Spleen (tissue), 11 donors: ENCODE measurements around the gene NOXO1. TPM values are rescaled to one million over a fixed set of nuclear protein-coding genes. Genes with fewer than 3 reads are reported as not detected.

Experiments used
- DNase-seq: peaks from one replicate; pipeline ENCODE4 v3.0.0-alpha.2; 2020
- H3K27ac ChIP-seq, 8 donors: fragments of 200-600 bp; sonication (generic) in 7 of 8; 1 replicate in 4 of 8; 2 replicates in 4 of 8; pipeline versions ENCODE4 v1.5.0 to v1.8.0; 2016 to 2021; ENCODE audit warnings: inconsistent platforms in 4 of 8, mild to moderate bottlenecking in 4 of 8, moderate library complexity in 1 of 8
- H3K27me3 ChIP-seq, 7 donors: fragments of 200-600 bp; sonication (generic) in 6 of 7; replicated peaks in 1 of 7; 1 replicate in 4 of 7; 2 replicates in 3 of 7; pipeline versions ENCODE4 v1.5.0 to v1.8.0; 2016 to 2021; ENCODE audit warnings: inconsistent platforms in 3 of 7, mild to moderate bottlenecking in 1 of 7
- H3K36me3 ChIP-seq, 6 donors: fragments of 200-600 bp; sonication (generic) in 5 of 6; 1 replicate in 4 of 6; 2 replicates in 2 of 6; pipeline versions ENCODE4 v1.5.0 to v1.8.0; 2016 to 2021; ENCODE audit warnings: inconsistent platforms in 2 of 6
- H3K4me1 ChIP-seq, 6 donors: fragments of 200-600 bp; sonication (generic) in 5 of 6; 1 replicate in 3 of 6; 2 replicates in 3 of 6; pipeline versions ENCODE4 v1.5.0 to v1.8.0; 2016 to 2021; ENCODE audit warnings: inconsistent platforms in 3 of 6
- H3K4me3 ChIP-seq, 8 donors: fragments of 200-600 bp; sonication (generic) in 7 of 8; 1 replicate in 4 of 8; 2 replicates in 4 of 8; pipeline versions ENCODE4 v1.5.0 to v1.8.0; 2016 to 2021; ENCODE audit warnings: inconsistent platforms in 4 of 8, mild to moderate bottlenecking in 4 of 8, moderate library complexity in 2 of 8
- H3K9me3 ChIP-seq, 8 donors: fragments of 200-600 bp; sonication (generic) in 7 of 8; 1 replicate in 4 of 8; 2 replicates in 4 of 8; pipeline versions ENCODE4 v1.5.0 to v1.8.0; 2016 to 2021; ENCODE audit warnings: inconsistent platforms in 4 of 8
- CTCF ChIP-seq, 11 experiments: fragments of 200-600 bp in 7 of 11; fragments of 450-650 bp in 4 of 11; sonication (generic) in 4 of 11; IDR thresholded peaks in 8 of 11; conservative IDR thresholded peaks in 3 of 11; 1 replicate in 7 of 11; 2 replicates in 4 of 11; pipeline versions ENCODE4 v1.4.0 to v1.8.0; 2016 to 2021; ENCODE audit warnings: antibody characterized with exemption in 11 of 11, inconsistent platforms in 4 of 11, mild to moderate bottlenecking in 1 of 11
- POLR2A ChIP-seq, 3 donors: fragments of 450-650 bp; IDR thresholded peaks; one replicate each; pipeline ENCODE4 v1.5.1; 2017; ENCODE audit warnings: antibody characterized with exemption in 3 of 3, mild to moderate bottlenecking in 1 of 3
- POLR2AphosphoS5 ChIP-seq, 3 donors: sonication (generic); formaldehyde crosslinking; IDR thresholded peaks; one replicate each; pipeline ENCODE4 v1.5.1; 2017; ENCODE audit warnings: antibody characterized with exemption in 3 of 3
- WGBS, 5 donors: extraction: QIAGEN DNeasy Blood & Tissue Kit in 3 of 5; methylation state at CpG; one replicate each; pipeline versions ENCODE4 v1.1.5 to v1.1.7; 2013 to 2018; 5-methylcytosine and 5-hydroxymethylcytosine counted together
- intact Hi-C: fragments of 100-400 bp; cut with DNase I; formaldehyde crosslinking; loops from one replicate; pipeline ENCODE4 v1.15.0; 2023; ENCODE audit warnings: low total_unique reads
- polyA plus RNA-seq, 3 donors: library from polyadenylated mRNA; stranded (reverse); fragments of 200-250 nt; gene quantifications; one replicate each; pipeline ENCODE4 v1.2.1, GENCODE V29; 2013
- small RNA-seq, 4 donors: library from RNA; depleted of rRNA; stranded (forward); fragments of <200 nt; gene quantifications; one replicate each; pipeline ENCODE3, GENCODE V24; 2016
- total RNA-seq, 7 donors: library from RNA; depleted of rRNA in 3 of 7; stranded (reverse); fragments of >200 nt in 3 of 7; fragmentation: NEBNext Ultra II Directional in 4 of 7; extraction: Animal tissue kit (Norgen Biotek cat#: 25700) in 4 of 7; gene quantifications; one replicate each; pipeline versions ENCODE4 v1.1.0 to v1.2.1, GENCODE V29; 2016 to 2021
- donor health status: healthy with polysubstance abuse.
- donor health status: DM: no; HTN: no; CAD: no; lungs with moderate emphysema.
- donor health status: DM: no; HTN: no; CAD: no.
- donor health status: Bipolar disorder and iron deficiency.
- donor health status: healthy.
- donor health status: DM: no; HTN: no; CAD: no.
- donor health status: DM: yes; HTN: yes; CAD: no.

Gene NOXO1
- total and polyA plus RNA-seq, 10 donors: 0.30 to 1.4 (median 0.82) TPM; not detected in 4

GRCh38 chr16:1930338-1930720 lies 50.9 kb downstream of the NOXO1 start:
- peak overlapping the region in 3 of 8 donors; percentile 51 to 79 (median 69) for H3K4me3 ChIP-seq
- intact Hi-C loops: no loop called here
- no peak for DNase-seq
- peaks cover 0 to 37% (median 20%) of the 10 kb centered on the region in 6 donors for H3K4me1 ChIP-seq
- H3K27me3 ChIP-seq: peaks cover 0 to 29% (median 0%) of the 10 kb centered on the region in 7 donors
- peak overlapping the region in 6 of 8 donors; percentile 69 to 93 (median 88) for H3K27ac ChIP-seq
- peaks cover 0 to under 1% (median 0%) of the 10 kb centered on the region in 6 donors for H3K36me3 ChIP-seq
- no peaks in the 10 kb centered on the region for H3K9me3 ChIP-seq
- WGBS, 5 donors: 63 to 83% (median 65%) methylated on average over 9 to 10 of the region's 10 CpGs
- TF ChIP-seq POLR2AphosphoS5 (IDR thresholded peaks at IDR 0.05) (no peak), CTCF (IDR thresholded peaks at IDR 0.05 in 8 of 11, conservative IDR thresholded peaks at IDR 0.05 in 3 of 11) (no peak), POLR2A (IDR thresholded peaks at IDR 0.05) (no peak)

DNA sequence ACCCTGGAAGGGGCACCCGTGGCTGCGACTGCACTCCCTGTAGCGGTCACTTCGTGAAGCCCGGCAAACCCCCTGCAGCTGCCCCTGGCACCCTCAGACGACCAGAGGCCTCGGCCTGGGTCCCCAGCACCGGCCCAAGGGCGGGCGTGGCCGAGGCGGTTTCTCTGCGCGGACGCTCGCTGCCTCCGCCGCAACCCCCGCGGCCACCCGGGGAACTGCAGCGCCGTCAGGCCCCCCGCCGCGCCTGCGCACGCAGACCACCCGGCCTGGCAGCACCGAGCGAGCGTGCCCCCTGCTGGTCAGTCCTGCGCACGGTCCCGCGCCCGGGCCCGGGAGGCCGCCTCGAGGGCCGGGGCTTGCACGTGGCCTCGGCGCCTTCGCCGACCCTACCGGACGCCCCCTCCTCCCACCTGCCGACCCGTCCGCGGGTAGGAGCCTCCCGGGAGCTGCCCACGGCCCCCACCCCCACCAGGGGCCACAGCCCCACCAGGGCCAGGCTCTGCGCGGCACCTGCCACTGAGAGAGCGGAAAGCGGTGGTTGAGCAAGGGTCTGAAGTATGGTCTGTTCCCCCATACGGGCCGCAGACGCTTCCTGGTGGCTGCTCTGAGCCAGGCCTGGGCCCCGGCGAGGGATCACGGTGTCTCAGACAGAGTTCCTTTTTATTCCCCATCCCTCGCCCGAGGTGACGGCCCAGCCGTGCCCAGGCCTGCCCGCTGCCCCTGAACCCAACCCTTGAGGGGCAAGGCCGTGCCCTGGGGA lies 51.5 kb downstream of the NOXO1 start:
- peak; percentile 99 for DNase-seq
- 7 to 33% (median 7%) methylated on average over 17 to 70 of the region's 70 CpGs for WGBS, 5 donors
- Histone ChIP-seq H3K27me3 (peaks cover 0 to 33% (median 0%) of the 10 kb centered on the region in 7 donors), H3K4me1 (peaks cover 0 to 34% (median 20%) of the 10 kb centered on the region in 6 donors), H3K36me3 (no peaks in the 10 kb centered on the region), H3K4me3 (peak overlapping the region; percentile 30 to 79 (median 50)), H3K9me3 (no peaks in the 10 kb centered on the region), H3K27ac (peak overlapping the region; percentile 69 to 93 (median 83))
- intact Hi-C loops: loop anchor here (5.0 kb wide), 1 partner anchor 67 kb away; no protein-coding TSS in a partner anchor
- peak; percentile 78 to 100 (median 100) for TF ChIP-seq CTCF (IDR thresholded peaks at IDR 0.05 in 8 of 11, conservative IDR thresholded peaks at IDR 0.05 in 3 of 11)
- TF ChIP-seq POLR2AphosphoS5 (IDR thresholded peaks at IDR 0.05): peak; percentile 51 to 80 (median 77)
- TF ChIP-seq POLR2A (IDR thresholded peaks at IDR 0.05): no peak

DNA sequence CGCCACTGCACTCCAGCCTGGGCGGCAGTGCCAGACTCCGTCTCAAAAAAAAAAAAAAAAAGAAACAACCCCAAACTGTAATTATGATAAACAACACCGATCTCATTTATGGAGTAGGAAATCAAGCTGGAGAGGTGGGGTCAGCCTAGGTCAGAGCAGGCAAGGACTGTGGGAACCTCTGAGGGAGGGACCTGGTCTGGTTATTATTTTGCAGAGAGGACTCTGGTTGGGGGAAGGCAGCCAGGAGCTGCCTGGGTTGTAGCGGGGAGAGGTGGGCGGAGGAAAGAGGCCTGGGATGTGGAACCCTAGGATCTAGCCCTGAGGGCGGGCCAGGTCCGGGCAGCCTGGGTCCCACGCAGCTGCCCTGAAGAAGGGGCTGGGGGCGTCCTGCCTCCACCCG lies 52.2 kb downstream of the NOXO1 start:
- no peak for TF ChIP-seq CTCF (IDR thresholded peaks at IDR 0.05 in 8 of 11, conservative IDR thresholded peaks at IDR 0.05 in 3 of 11)
- TF ChIP-seq POLR2AphosphoS5 (IDR thresholded peaks at IDR 0.05): no peak
- TF ChIP-seq POLR2A (IDR thresholded peaks at IDR 0.05): no peak
- Histone ChIP-seq H3K4me1 (peaks cover 0 to 34% (median 21%) of the 10 kb centered on the region in 6 donors), H3K36me3 (no peaks in the 10 kb centered on the region), H3K27me3 (peaks cover 0 to 40% (median under 1%) of the 10 kb centered on the region in 7 donors), H3K27ac (peak overlapping the region; percentile 69 to 93 (median 83)), H3K4me3 (peak overlapping the region; percentile 30 to 79 (median 50)), H3K9me3 (no peaks in the 10 kb centered on the region)
- intact Hi-C loops: loop anchor here (5.0 kb wide), 1 partner anchor 67 kb away; no protein-coding TSS in a partner anchor
- 5 to 25% (median 16%) methylated on average over 9 to 11 of the region's 11 CpGs for WGBS, 5 donors
- DNase-seq: no peak

Small RNAs within 50 kb of the gene (small RNA-seq; reads per million reads assigned to genes)
- 0 to 0.27 (median 0.04) reads per million in 4 donors for gene AC005363.2
- 0 reads per million in 4 donors for gene RN7SL219P
- gene SNORA10: 0 reads per million in 4 donors
- gene SNORA64: 0 reads per million in 4 donors

Other genes with a start within 250 kb of the NOXO1 start
Only the 30 nearest of the 31 such genes appear.
- 10 to 100 TPM; 51.0 to 82.9 (median 68.4) TPM for gene NME3, start 209.9 kb downstream of the NOXO1 start, total RNA-seq
- gene NME3, start 209.9 kb downstream of the NOXO1 start, polyA plus RNA-seq: 100 to 1,000 TPM; 152 to 283 (median 256) TPM
- 10 to 100 TPM; 17.8 to 41.3 (median 28.8) TPM for gene EME2, start 208.7 kb downstream of the NOXO1 start, total RNA-seq
- gene EME2, start 208.7 kb downstream of the NOXO1 start, polyA plus RNA-seq: 10 to 100 TPM in 2 of 3 donors, 1 to 10 TPM in 1; 5.1 to 22.4 (median 13.8) TPM
- gene MRPS34, start 208.3 kb downstream of the NOXO1 start, total RNA-seq: 10 to 100 TPM; 49.9 to 66.8 (median 62.3) TPM
- gene MRPS34, start 208.3 kb downstream of the NOXO1 start, polyA plus RNA-seq: 100 to 1,000 TPM; 133 to 157 (median 134) TPM
- 100 to 1,000 TPM in 2 of 7 donors, 10 to 100 TPM in 5; 41.4 to 114 (median 65.3) TPM for gene SPSB3, start 198.9 kb downstream of the NOXO1 start, total RNA-seq
- gene SPSB3, start 198.9 kb downstream of the NOXO1 start, polyA plus RNA-seq: 100 to 1,000 TPM; 111 to 266 (median 204) TPM
- gene NUBP2, start 198.5 kb downstream of the NOXO1 start, total RNA-seq: 100 to 1,000 TPM in 1 of 7 donors, 10 to 100 TPM in 6; 37.5 to 103 (median 44.6) TPM
- gene NUBP2, start 198.5 kb downstream of the NOXO1 start, polyA plus RNA-seq: 10 to 100 TPM; 61.9 to 84.3 (median 79.3) TPM
- gene IGFALS, start 187.8 kb downstream of the NOXO1 start, total RNA-seq: under 1 TPM in 5 of 7 donors, not detected in 2; 0.21 to 0.63 (median 0.39) TPM
- gene IGFALS, start 187.8 kb downstream of the NOXO1 start, polyA plus RNA-seq: under 1 TPM; 0.14 to 0.19 (median 0.17) TPM
- 10 to 100 TPM; 42.4 to 60.4 (median 49.1) TPM for gene HAGH, start 154.6 kb downstream of the NOXO1 start, total RNA-seq
- 10 to 100 TPM; 33.6 to 76.6 (median 41.0) TPM for gene HAGH, start 154.6 kb downstream of the NOXO1 start, polyA plus RNA-seq
- 10 to 100 TPM in 6 of 7 donors, 1 to 10 TPM in 1; 9.5 to 34.9 (median 17.7) TPM for gene FAHD1, start 154.3 kb downstream of the NOXO1 start, total RNA-seq
- 10 to 100 TPM; 13.8 to 23.1 (median 15.4) TPM for gene FAHD1, start 154.3 kb downstream of the NOXO1 start, polyA plus RNA-seq
- gene MEIOB, start 109.3 kb downstream of the NOXO1 start, total RNA-seq: not detected
- not detected for gene MEIOB, start 109.3 kb downstream of the NOXO1 start, polyA plus RNA-seq
- gene HS3ST6, start 63.1 kb downstream of the NOXO1 start, total RNA-seq: under 1 TPM in 1 of 7 donors, not detected in 6; 0.20 TPM
- gene HS3ST6, start 63.1 kb downstream of the NOXO1 start, polyA plus RNA-seq: under 1 TPM in 1 of 3 donors, not detected in 2; 0.06 TPM
- 100 to 1,000 TPM in 2 of 7 donors, 10 to 100 TPM in 5; 32.9 to 114 (median 60.4) TPM for gene MSRB1, start 38.3 kb downstream of the NOXO1 start, total RNA-seq
- gene MSRB1, start 38.3 kb downstream of the NOXO1 start, polyA plus RNA-seq: 10 to 100 TPM; 31.1 to 62.0 (median 31.3) TPM
- gene RPL3L, start 26.8 kb downstream of the NOXO1 start, total RNA-seq: not detected
- gene RPL3L, start 26.8 kb downstream of the NOXO1 start, polyA plus RNA-seq: under 1 TPM in 1 of 3 donors, not detected in 2; 0.03 TPM
- gene NDUFB10, start 21.9 kb downstream of the NOXO1 start, total RNA-seq: 100 to 1,000 TPM in 3 of 7 donors, 10 to 100 TPM in 4; 69.3 to 225 (median 87.4) TPM
- 100 to 1,000 TPM; 155 to 162 (median 159) TPM for gene NDUFB10, start 21.9 kb downstream of the NOXO1 start, polyA plus RNA-seq
- 1,000 to 10,000 TPM; 1,930 to 2,450 (median 2,233) TPM for gene RPS2, start 16.6 kb downstream of the NOXO1 start, total RNA-seq
- gene RPS2, start 16.6 kb downstream of the NOXO1 start, polyA plus RNA-seq: 1,000 to 10,000 TPM; 3,942 to 6,006 (median 5,765) TPM
- gene RNF151, start 14.6 kb downstream of the NOXO1 start, total RNA-seq: not detected
- under 1 TPM; 0.16 to 0.26 (median 0.17) TPM for gene RNF151, start 14.6 kb downstream of the NOXO1 start, polyA plus RNA-seq
- 10 to 100 TPM; 20.6 to 33.0 (median 27.0) TPM for gene TBL3, start 9.4 kb downstream of the NOXO1 start, total RNA-seq
- gene TBL3, start 9.4 kb downstream of the NOXO1 start, polyA plus RNA-seq: 10 to 100 TPM; 40.6 to 54.2 (median 46.8) TPM
- gene GFER, start 2.7 kb upstream of the NOXO1 start, total RNA-seq: 10 to 100 TPM in 6 of 7 donors, 1 to 10 TPM in 1; 9.6 to 23.3 (median 20.5) TPM
- 10 to 100 TPM; 28.5 to 36.0 (median 34.9) TPM for gene GFER, start 2.7 kb upstream of the NOXO1 start, polyA plus RNA-seq
- 10 to 100 TPM in 1 of 7 donors, 1 to 10 TPM in 5, under 1 TPM in 1; 0.85 to 11.4 (median 2.6) TPM for gene SYNGR3, start 8.5 kb upstream of the NOXO1 start, total RNA-seq
- gene SYNGR3, start 8.5 kb upstream of the NOXO1 start, polyA plus RNA-seq: 1 to 10 TPM; 1.8 to 3.0 (median 3.0) TPM
- gene ZNF598, start 28.4 kb upstream of the NOXO1 start, total RNA-seq: 10 to 100 TPM; 34.6 to 56.2 (median 47.2) TPM
- 10 to 100 TPM; 21.8 to 45.5 (median 29.0) TPM for gene ZNF598, start 28.4 kb upstream of the NOXO1 start, polyA plus RNA-seq
- 1 to 10 TPM in 1 of 7 donors, under 1 TPM in 3, not detected in 3; 0.51 to 1.9 (median 0.89) TPM for gene NPW, start 38.3 kb upstream of the NOXO1 start, total RNA-seq
- gene NPW, start 38.3 kb upstream of the NOXO1 start, polyA plus RNA-seq: 1 to 10 TPM in 2 of 3 donors, under 1 TPM in 1; 0.30 to 2.5 (median 2.3) TPM
- 100 to 1,000 TPM in 4 of 7 donors, 10 to 100 TPM in 3; 62.4 to 179 (median 126) TPM for gene NHERF2, start 45.4 kb upstream of the NOXO1 start, total RNA-seq
- 100 to 1,000 TPM in 1 of 3 donors, 10 to 100 TPM in 2; 64.6 to 218 (median 71.2) TPM for gene NHERF2, start 45.4 kb upstream of the NOXO1 start, polyA plus RNA-seq
- gene NTHL1, start 66.4 kb upstream of the NOXO1 start, total RNA-seq: 10 to 100 TPM in 6 of 7 donors, 1 to 10 TPM in 1; 9.6 to 29.6 (median 20.0) TPM
- 10 to 100 TPM; 31.3 to 52.1 (median 37.0) TPM for gene NTHL1, start 66.4 kb upstream of the NOXO1 start, polyA plus RNA-seq
- gene TSC2, start 66.5 kb upstream of the NOXO1 start, total RNA-seq: 100 to 1,000 TPM in 4 of 7 donors, 10 to 100 TPM in 3; 63.8 to 185 (median 103) TPM
- gene TSC2, start 66.5 kb upstream of the NOXO1 start, polyA plus RNA-seq: 10 to 100 TPM; 20.7 to 82.0 (median 53.3) TPM
- gene PKD1, start 154.4 kb upstream of the NOXO1 start, total RNA-seq: 100 to 1,000 TPM in 2 of 7 donors, 10 to 100 TPM in 5; 64.0 to 124 (median 95.3) TPM
- gene PKD1, start 154.4 kb upstream of the NOXO1 start, polyA plus RNA-seq: 10 to 100 TPM; 14.0 to 60.9 (median 18.5) TPM
- gene RAB26, start 167.2 kb upstream of the NOXO1 start, total RNA-seq: 1 to 10 TPM in 4 of 7 donors, under 1 TPM in 2, not detected in 1; 0.26 to 7.9 (median 1.2) TPM
- gene RAB26, start 167.2 kb upstream of the NOXO1 start, polyA plus RNA-seq: 1 to 10 TPM in 2 of 3 donors, under 1 TPM in 1; 0.91 to 1.5 (median 1.4) TPM
- gene TRAF7, start 174.3 kb upstream of the NOXO1 start, total RNA-seq: 10 to 100 TPM; 41.5 to 63.9 (median 50.9) TPM
- gene TRAF7, start 174.3 kb upstream of the NOXO1 start, polyA plus RNA-seq: 10 to 100 TPM; 22.0 to 37.6 (median 23.3) TPM
- gene CASKIN1, start 215.1 kb upstream of the NOXO1 start, total RNA-seq: not detected
- gene CASKIN1, start 215.1 kb upstream of the NOXO1 start, polyA plus RNA-seq: under 1 TPM; 0.24 to 0.32 (median 0.30) TPM
- gene MLST8, start 224.0 kb upstream of the NOXO1 start, total RNA-seq: 10 to 100 TPM; 25.0 to 50.0 (median 30.4) TPM
- 10 to 100 TPM; 40.6 to 61.7 (median 51.3) TPM for gene MLST8, start 224.0 kb upstream of the NOXO1 start, polyA plus RNA-seq
- 10 to 100 TPM in 2 of 7 donors, 1 to 10 TPM in 5; 3.5 to 12.8 (median 8.6) TPM for gene BRICD5, start 229.4 kb upstream of the NOXO1 start, total RNA-seq
- gene BRICD5, start 229.4 kb upstream of the NOXO1 start, polyA plus RNA-seq: 10 to 100 TPM; 18.2 to 40.2 (median 18.9) TPM
- gene PGP, start 233.4 kb upstream of the NOXO1 start, total RNA-seq: 10 to 100 TPM in 6 of 7 donors, 1 to 10 TPM in 1; 9.4 to 20.2 (median 14.1) TPM
- gene PGP, start 233.4 kb upstream of the NOXO1 start, polyA plus RNA-seq: 10 to 100 TPM in 2 of 3 donors, 1 to 10 TPM in 1; 9.3 to 16.6 (median 12.4) TPM